ENCODE results near the gene OR1F1.
"Not testable (repeated sequence)": the region's sequence is repeated elsewhere in the genome, so short reads cannot be mapped to it uniquely, and the experiment has no call there.

The OR1F1 gene

DNA sequence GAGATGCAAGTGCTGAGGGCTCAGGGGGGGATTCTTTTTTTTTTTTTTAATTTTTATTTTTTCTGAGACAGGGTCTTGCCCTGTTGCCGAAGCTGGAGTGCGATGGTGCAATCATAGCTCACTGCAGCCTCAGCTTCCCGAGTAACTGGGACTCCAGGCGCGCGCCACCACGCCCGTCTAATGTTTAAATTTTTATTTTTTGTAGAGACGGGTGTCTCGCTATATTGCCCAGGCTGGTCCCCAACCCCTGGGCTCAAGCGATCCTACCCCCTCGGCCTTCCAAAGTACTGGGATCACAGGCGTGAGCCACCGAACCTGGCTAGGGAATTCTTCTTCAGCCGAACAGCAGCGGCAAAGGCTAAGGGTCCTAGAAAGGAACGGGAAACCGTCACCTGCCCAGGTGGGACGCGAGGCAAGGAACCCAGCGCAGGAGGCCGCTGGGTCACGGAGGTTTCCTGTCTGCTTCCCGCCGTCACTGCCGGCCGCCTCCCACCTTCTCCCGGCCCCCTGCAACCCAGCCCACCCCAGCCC, 13.3 kb upstream of the OR1F1 start:
- Histone ChIP-seq H3K9me3 (ENCODE audit: control insufficient read depth, insufficient read depth, low read length) (no peaks in the 10 kb centered on the region), H3K36me3 (ENCODE audit: insufficient read depth, low read length) (no peaks in the 10 kb centered on the region), H3K4me1 (ENCODE audit: insufficient read depth, low read length) (no peaks in the 10 kb centered on the region), H3K9ac (ENCODE audit: low read depth, low read length) (peak overlapping the region; percentile 62; the same call in 1 of the 2 replicates)

DNA sequence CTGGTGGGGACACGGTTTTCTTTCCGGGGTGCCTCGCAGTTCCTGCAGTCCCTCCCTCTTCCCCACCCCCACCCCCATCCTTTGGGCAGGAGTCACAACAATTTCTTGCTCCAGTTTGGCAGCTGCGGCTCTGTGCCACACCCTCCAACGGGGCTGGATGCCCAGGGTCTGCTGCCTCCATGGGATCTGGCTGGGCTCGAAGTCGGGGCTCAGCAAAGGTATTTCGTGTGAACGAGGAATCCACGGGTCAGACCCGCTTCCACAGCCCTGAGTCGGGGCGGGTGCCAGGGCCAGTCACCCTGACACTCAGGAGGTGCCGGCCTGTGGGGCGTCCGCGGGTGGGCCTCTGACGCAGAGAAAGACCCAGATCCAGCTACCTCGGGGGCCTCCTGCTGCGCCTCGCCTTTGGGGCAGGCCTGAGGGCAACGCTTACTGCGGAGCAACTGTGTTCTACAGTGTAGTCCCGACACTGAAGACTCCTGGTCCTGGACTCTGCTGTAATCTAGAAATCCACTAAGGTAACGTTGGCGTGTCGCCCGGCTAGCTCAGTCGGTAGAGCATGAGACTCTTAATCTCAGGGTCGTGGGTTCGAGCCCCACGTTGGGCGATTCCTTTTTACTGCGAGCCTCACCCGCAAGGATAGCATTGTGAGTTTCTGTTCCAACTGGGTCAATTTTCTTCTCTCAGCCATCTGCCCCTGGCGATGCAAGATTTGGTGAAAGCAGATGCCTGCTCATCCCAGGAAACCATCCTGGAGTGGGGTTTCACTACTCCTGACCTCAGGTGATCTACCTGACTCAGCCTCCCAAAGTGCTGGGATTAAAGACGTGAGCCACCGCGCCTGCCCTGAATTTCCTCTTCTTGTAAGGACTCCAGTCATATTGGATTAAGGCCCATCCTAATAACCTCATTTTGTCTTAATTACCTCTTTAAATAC, 12.6 kb upstream of the OR1F1 start:
- Histone ChIP-seq H3K4me1 (ENCODE audit: insufficient read depth, low read length) (no peaks in the 10 kb centered on the region), H3K9ac (ENCODE audit: low read depth, low read length) (peak overlapping the region; percentile 62; the same call in 1 of the 2 replicates), H3K36me3 (ENCODE audit: insufficient read depth, low read length) (no peaks in the 10 kb centered on the region), H3K9me3 (ENCODE audit: control insufficient read depth, insufficient read depth, low read length) (no peaks in the 10 kb centered on the region)

DNA sequence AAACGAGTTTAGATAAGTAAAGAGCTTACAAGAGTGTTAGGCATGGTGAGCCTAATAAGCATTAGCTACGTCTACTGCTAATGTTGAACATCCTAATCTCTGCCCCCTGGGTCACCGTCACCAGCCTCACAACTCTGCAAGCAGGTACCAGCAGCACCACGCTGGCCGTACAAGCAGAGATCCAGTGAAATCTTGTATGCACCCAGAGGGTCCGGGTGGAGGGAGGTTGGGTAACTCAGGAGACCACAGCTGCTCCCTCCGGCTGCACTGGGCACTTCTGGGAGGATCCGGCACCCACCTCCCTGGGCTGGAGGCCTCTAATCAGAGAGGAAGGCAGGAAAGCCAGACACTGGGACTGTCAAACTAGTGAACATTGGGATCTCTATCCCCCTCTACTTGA, 8.4 kb upstream of the OR1F1 start:
- Histone ChIP-seq H3K36me3 (ENCODE audit: insufficient read depth, low read length) (no peaks in the 10 kb centered on the region), H3K4me1 (ENCODE audit: insufficient read depth, low read length) (no peaks in the 10 kb centered on the region), H3K9ac (ENCODE audit: low read depth, low read length) (no peak overlapping the region), H3K9me3 (ENCODE audit: control insufficient read depth, insufficient read depth, low read length) (no peaks in the 10 kb centered on the region)

DNA sequence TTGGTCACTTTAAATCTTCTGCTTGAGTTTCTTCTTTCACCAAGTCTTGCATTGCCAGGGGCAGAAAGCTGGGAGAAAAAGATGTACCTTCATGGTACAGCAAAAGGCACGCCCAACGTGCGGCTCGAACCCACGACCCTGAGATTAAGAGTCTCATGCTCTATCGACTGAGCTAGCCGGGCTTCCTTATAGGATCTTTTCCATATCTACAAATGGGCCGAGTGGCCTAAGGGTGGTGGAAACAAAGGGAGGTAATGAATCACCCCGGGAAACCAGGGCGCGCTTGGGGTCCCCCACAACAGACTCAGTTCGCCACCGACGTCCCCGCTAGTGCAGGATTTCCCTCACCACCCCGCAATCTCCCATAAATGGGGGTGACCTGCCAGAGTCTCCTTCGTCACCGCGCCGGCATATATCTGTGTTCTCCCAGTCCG, 7.5 kb upstream of the OR1F1 start:
- H3K36me3 ChIP-seq (ENCODE audit: insufficient read depth, low read length), result no peaks in the 10 kb centered on the region
- no peaks in the 10 kb centered on the region for H3K9me3 ChIP-seq (ENCODE audit: control insufficient read depth, insufficient read depth, low read length)
- no peaks in the 10 kb centered on the region for H3K4me1 ChIP-seq (ENCODE audit: insufficient read depth, low read length)
- H3K9ac ChIP-seq (ENCODE audit: low read depth, low read length), result peak overlapping the region; percentile 33; the same call in 1 of the 2 replicates

DNA sequence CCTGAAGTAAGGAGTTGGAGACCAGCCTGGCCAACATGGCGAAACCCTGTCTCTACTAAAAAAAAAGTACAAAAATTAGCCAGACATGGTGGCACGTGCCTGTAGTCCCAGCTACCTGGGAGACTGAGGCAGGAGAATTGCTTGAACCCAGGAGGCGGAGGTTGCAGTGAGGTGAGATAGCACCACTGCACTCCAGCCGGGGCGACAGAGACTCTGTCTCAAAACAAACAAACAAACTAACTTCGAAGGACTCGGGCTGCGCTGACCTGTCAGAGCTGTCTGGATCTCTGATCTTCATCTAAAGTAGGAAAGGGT, 5.8 kb upstream of the OR1F1 start:
- H3K9ac ChIP-seq (ENCODE audit: low read depth, low read length), result peak overlapping the region; percentile 87; the same call in 1 of the 2 replicates
- H3K4me1 ChIP-seq (ENCODE audit: insufficient read depth, low read length); H3K36me3 ChIP-seq (ENCODE audit: insufficient read depth, low read length); H3K9me3 ChIP-seq (ENCODE audit: control insufficient read depth, insufficient read depth, low read length): not testable (repeated sequence)

DNA sequence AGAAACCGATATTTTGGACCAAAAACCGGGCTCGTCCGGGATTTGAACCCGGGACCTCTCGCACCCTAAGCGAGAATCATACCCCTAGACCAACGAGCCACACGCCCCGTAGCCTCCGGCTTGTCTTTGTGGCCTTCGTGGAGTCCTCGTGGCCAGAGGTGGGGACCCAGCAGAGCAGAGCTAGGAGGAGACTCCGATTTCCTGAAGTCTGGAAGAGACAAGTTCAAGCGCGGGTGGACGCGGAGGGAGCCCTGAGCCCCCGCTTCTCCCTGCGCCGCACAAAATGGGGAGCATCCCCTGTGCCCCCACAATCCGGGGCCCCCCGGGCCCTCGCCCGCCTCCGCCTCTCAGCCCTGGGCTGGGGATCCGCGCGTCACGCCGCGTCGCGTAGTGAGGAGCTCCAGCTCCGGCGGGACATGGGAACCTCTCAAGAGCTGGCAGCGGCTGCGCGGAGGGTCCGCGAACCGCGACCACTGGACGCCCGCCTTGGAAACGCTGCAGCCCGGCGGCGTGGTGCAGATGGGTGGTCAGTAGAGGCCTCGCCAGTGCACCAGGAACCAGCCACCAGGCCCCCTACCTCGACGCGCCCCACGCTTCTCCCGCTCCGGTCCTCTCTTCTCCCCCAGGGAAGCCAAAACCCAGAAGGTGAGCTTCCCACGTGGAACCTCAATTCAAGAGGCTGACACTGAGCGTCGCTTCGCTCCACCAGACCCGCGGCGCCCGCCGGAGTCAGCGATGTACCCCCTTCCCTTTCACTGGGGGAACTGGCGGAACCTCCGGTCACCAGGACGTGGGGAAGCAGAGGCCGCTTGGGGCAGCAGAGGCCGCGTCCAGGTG, 5.2 kb upstream of the OR1F1 start:
- Histone ChIP-seq H3K9ac (ENCODE audit: low read depth, low read length) (peak overlapping the region; percentile 87), H3K36me3 (ENCODE audit: insufficient read depth, low read length) (no peaks in the 10 kb centered on the region), H3K4me1 (ENCODE audit: insufficient read depth, low read length) (no peaks in the 10 kb centered on the region), H3K9me3 (ENCODE audit: control insufficient read depth, insufficient read depth, low read length) (no peaks in the 10 kb centered on the region)

DNA sequence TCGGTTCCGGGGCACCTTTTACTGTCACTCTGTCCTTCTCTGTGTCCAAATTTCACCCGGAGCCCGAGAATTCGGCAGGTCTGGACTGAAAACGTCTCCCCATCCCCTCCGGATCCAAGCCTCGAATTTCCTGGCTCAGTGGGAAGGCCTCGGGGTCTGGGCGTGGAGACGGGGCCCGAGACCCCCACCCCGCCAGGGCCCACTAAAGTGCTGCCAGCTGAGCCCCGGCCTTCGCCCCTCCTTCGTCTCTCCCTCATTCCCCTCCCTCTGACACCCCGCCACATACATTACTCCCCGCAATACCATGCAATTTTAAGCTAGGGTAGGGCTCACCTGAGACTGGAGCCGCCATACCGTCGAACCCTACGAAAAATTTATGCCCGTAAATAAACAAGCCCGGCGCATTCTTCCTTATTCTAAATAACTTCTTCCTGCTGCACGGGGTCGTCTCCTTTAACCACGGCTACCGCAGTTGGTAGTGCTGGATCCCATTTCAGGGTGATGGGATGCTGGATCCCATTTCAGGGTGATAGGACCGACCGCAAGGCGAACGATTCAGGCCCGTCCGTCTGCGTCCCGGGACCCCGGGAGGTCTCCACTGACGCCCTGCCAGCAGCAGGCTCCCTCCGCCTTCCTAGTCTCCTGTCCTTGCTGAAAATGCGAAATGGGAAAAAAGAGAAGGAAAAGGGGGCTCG, 4.4 kb upstream of the OR1F1 start:
- no peaks in the 10 kb centered on the region for H3K4me1 ChIP-seq (ENCODE audit: insufficient read depth, low read length)
- H3K9ac ChIP-seq (ENCODE audit: low read depth, low read length), result peak overlapping the region; percentile 87
- no peaks in the 10 kb centered on the region for H3K36me3 ChIP-seq (ENCODE audit: insufficient read depth, low read length)
- no peaks in the 10 kb centered on the region for H3K9me3 ChIP-seq (ENCODE audit: control insufficient read depth, insufficient read depth, low read length)

DNA sequence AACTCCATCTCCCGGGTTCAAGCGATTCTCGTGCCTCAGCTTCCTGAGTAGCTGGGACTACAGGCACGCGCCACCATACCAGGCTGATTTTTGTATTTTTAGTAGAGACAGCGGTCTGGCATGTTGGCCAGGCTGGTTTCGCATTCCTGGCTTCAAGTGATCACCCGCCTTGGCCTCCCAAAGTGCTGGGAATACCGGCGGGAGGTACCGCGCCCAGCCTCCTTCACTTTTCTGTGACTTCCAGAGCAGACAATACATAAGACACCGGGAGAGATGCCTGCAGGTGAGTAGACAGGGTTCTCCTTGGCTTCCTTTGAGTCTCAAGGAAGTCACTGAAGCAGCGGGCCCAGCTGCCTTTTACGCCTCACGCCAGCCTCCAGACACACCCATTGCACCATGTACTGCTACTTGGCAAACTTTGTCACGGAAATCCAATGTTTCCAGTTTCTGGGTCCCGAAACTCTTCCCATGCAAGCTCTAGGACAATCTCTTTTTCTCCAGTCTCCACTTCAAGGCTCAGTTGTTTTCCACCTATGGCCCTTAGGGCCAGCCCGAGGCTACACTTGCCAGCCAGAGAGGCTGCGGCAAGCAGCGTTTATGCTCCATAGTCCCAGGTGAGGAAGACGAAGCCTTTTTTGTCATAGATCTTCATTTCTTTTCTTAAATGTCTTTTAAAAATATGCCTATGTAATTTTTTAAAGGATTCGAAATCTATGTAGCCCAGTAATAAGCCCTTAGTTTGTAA, 886 bp upstream of the OR1F1 start:
- Histone ChIP-seq H3K36me3 (ENCODE audit: insufficient read depth, low read length) (no peaks in the 10 kb centered on the region), H3K9ac (ENCODE audit: low read depth, low read length) (peak overlapping the region; percentile 36; the same call in 1 of the 2 replicates), H3K4me1 (ENCODE audit: insufficient read depth, low read length) (no peaks in the 10 kb centered on the region), H3K9me3 (ENCODE audit: control insufficient read depth, insufficient read depth, low read length) (no peaks in the 10 kb centered on the region)

DNA sequence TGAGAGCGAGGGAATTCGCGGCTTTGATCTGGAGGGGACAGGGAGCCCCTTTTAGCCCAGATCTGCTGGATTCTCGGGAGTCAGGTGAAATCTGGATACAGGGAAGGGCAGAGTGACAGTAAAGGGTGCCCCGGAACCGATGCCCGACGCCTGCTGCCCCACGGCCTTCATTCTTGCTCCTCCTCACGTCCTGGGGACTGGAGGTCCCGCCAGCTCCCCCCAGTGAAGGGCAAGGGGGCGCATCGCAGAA, 596 bp downstream of the OR1F1 start:
- H3K9ac ChIP-seq (ENCODE audit: low read depth, low read length), result peak overlapping the region; percentile 66
- no peaks in the 10 kb centered on the region for H3K9me3 ChIP-seq (ENCODE audit: control insufficient read depth, insufficient read depth, low read length)

DNA sequence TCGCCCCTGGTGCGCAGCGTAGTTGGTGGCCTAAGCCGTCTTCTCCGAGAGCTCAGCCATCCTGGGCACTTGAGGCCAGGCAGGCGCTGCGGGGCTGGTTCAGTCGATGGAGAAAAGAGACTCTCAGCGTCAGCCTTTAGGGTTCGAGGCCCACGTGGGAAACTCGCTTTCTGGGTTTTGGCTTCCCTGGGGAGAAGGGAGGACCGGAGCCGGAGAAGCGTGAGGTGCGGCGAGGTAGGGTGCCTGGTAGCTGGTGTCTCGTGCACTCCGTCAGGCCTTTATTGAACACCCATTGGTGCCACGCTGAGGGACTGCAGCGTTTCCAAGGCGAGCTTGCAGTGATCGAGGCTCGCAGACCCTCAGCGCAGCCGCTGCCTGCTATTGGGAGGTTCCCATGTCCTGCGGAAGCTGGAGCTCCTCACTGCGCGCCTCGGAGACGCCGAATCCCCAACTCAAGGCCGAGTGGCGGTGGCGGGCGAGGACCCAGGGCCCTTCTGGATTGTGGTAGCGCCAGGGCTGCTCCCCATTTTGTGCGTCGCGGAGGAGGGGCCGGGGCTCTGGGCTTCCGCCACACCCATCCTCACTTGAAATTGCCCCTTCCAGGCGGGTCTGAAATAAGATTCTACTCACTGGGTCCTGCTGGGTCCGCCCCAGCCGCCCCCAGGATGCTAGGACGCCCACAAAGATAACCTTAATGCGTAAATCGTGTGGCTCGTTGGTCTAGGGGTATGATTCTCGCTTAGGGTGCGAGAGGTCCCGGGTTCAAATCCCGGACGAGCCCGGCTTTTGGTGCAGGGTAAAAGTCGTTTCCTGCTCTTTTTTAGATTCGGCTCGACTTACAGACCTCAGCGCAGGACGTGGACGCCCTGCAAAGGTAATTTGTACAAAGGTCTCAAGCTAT, 1.2 kb downstream of the OR1F1 start:
- Histone ChIP-seq H3K9ac (ENCODE audit: low read depth, low read length) (peak overlapping the region; percentile 66), H3K9me3 (ENCODE audit: control insufficient read depth, insufficient read depth, low read length) (no peaks in the 10 kb centered on the region), H3K36me3 (ENCODE audit: insufficient read depth, low read length) (no peaks in the 10 kb centered on the region), H3K4me1 (ENCODE audit: insufficient read depth, low read length) (no peaks in the 10 kb centered on the region)

More for the DNA sequence above, 596 bp downstream of the OR1F1 start:
- Histone ChIP-seq H3K36me3 (ENCODE audit: insufficient read depth, low read length) (no peaks in the 10 kb centered on the region), H3K4me1 (ENCODE audit: insufficient read depth, low read length) (no peaks in the 10 kb centered on the region)

DNA sequence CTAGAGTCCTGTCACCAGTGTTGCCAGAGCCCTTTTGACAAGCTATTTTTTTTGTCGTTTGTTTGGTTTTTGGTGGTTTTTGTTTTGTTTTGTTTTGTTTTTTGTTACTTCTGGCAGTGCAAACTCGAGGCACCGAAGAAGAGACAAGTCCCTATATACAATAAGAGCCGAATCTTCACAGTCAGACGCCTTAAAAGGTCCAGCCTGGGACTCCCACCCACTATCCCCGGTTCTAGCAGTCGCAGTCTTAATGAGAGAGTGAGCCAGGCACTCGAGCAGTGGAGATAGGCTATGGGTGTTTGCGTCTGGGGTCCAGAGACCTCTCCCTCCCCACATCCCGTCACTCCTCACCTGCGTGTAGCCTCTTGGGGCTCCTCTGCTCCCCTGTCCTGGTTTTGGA, 1.9 kb downstream of the OR1F1 start:
- H3K4me1 ChIP-seq (ENCODE audit: insufficient read depth, low read length), result no peaks in the 10 kb centered on the region
- no peaks in the 10 kb centered on the region for H3K9me3 ChIP-seq (ENCODE audit: control insufficient read depth, insufficient read depth, low read length)
- peak overlapping the region; percentile 66 for H3K9ac ChIP-seq (ENCODE audit: low read depth, low read length)
- no peaks in the 10 kb centered on the region for H3K36me3 ChIP-seq (ENCODE audit: insufficient read depth, low read length)

DNA sequence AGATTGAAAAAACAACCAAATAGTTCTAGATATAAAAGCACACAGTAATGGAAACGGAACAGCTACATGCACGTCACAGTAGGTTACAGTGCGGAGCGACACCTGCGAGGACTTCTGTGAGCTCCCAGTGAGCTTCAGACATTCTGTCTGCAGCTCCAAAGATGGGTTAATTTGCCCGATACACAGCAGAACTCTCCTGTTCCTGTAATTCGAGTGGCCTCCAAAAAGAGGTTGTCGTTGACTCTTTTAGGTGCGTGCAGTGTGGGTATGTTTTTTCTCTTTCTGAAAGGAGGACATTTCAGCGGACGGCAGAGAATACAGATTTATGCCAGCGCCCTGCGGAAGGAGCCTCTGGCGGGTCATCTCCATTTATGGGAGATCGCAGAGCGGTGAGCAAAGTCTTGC, 2.9 kb downstream of the OR1F1 start:
- Histone ChIP-seq H3K9me3 (ENCODE audit: control insufficient read depth, insufficient read depth, low read length) (no peaks in the 10 kb centered on the region), H3K36me3 (ENCODE audit: insufficient read depth, low read length) (no peaks in the 10 kb centered on the region), H3K4me1 (ENCODE audit: insufficient read depth, low read length) (no peaks in the 10 kb centered on the region), H3K9ac (ENCODE audit: low read depth, low read length) (peak overlapping the region; percentile 66; the same call in 1 of the 2 replicates)

DNA sequence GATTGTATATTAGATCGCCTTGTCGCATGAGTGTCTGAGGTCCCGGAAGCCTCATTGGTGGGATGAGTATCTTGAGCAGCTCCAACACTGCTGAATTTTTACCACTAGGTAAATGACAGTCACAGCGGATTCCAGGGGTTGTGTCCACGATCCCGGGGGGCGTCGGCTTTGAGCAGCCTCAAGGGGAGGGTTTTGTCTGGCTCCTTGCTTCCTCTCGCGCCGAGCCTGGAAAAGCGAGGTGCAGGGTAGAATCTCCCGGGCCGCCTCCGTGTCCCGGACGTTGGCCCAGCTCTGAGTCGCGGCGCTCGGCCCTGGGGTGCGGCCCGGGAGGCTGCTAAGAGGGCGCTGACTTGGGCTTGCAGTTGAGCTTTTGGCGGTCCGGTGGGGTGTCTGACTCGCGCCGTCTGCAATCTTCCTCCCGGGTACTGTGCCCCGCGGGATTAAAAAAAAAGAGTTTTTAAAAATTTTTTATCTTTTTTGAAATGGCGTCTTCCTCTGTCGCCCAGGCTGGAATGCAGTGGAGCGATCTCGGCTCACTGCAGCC, 4.5 kb downstream of the OR1F1 start:
- Histone ChIP-seq H3K36me3 (ENCODE audit: insufficient read depth, low read length) (no peaks in the 10 kb centered on the region), H3K9ac (ENCODE audit: low read depth, low read length) (peak overlapping the region; percentile 66), H3K9me3 (ENCODE audit: control insufficient read depth, insufficient read depth, low read length) (no peaks in the 10 kb centered on the region), H3K4me1 (ENCODE audit: insufficient read depth, low read length) (no peaks in the 10 kb centered on the region)

Measured in ES-I3 (cell line).